ENCODE results near the gene PCDHA9.
"Not testable (repeated sequence)": the region's sequence is repeated elsewhere in the genome, so short reads cannot be mapped to it uniquely, and the experiment has no call there.

The PCDHA9 gene

DNA sequence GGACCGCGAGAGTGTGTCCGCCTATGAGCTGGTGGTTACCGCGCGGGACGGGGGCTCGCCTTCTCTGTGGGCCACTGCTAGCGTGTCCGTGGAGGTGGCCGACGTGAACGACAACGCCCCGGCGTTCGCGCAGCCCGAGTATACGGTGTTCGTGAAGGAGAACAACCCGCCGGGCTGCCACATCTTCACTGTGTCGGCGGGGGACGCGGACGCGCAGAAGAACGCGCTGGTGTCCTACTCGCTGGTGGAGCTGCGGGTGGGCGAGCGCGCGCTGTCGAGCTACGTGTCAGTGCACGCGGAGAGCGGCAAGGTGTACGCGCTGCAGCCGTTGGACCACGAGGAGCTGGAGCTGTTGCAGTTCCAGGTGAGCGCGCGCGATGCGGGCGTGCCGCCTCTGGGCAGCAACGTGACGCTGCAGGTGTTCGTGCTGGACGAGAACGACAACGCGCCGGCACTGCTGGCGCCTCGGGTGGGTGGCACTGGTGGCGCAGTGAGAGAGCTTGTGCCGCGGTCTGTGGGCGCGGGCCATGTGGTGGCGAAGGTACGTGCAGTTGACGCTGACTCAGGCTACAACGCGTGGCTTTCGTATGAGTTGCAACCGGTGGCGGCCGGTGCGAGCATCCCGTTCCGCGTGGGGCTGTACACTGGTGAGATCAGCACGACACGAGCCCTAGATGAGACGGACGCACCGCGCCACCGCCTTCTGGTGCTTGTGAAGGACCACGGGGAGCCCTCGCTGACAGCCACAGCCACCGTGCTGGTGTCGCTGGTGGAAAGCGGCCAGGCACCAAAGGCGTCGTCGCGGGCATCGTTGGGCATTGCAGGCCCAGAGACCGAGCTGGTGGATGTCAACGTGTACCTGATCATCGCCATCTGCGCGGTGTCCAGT, 12.3 kb upstream of the PCDHA9 start:
- no peak for DNase-seq

DNA sequence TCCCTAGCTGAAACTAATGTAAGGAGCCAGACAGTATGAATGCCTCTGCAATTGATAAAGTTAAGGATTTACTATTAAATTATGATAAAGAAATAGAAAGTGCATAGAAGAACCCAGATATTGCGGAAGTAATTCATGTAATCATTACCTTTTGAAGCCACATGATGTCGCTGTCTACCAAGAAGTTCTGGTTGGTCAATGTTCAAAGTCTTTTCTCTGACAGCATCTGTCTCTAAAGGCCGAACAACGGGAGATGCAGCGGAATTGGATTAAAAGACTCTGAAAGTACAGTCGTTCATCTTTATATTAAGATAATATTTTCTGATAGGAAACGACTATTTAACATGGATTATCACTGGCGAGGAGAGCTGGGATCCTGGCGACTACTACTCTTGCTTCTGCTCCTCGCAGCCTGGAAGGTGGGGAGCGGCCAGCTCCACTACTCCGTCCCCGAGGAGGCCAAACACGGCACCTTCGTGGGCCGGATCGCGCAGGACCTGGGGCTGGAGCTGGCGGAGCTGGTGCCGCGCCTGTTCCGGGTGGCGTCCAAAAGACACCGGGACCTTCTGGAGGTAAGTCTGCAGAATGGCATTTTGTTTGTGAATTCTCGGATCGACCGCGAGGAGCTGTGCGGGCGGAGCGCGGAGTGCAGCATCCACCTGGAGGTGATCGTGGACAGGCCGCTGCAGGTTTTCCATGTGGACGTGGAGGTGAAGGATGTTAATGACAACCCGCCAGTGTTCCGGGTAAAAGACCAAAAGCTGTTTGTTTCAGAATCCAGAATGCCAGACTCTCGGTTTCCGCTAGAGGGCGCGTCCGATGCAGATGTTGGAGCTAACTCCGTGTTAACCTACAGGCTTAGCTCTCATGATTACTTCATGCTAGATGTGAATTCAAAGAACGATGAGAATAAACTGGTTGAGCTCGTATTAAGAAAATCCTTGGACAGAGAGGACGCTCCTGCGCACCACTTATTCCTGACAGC, 6.9 kb upstream of the PCDHA9 start, which contains the start of gene PCDHA8:
Gene PCDHA8, plus strand, starts transcription at position 210 of the 985 bp plus-strand sequence. Its CDS starts 135 bp downstream, at position 345.
- DNase-seq: no peak

DNA sequence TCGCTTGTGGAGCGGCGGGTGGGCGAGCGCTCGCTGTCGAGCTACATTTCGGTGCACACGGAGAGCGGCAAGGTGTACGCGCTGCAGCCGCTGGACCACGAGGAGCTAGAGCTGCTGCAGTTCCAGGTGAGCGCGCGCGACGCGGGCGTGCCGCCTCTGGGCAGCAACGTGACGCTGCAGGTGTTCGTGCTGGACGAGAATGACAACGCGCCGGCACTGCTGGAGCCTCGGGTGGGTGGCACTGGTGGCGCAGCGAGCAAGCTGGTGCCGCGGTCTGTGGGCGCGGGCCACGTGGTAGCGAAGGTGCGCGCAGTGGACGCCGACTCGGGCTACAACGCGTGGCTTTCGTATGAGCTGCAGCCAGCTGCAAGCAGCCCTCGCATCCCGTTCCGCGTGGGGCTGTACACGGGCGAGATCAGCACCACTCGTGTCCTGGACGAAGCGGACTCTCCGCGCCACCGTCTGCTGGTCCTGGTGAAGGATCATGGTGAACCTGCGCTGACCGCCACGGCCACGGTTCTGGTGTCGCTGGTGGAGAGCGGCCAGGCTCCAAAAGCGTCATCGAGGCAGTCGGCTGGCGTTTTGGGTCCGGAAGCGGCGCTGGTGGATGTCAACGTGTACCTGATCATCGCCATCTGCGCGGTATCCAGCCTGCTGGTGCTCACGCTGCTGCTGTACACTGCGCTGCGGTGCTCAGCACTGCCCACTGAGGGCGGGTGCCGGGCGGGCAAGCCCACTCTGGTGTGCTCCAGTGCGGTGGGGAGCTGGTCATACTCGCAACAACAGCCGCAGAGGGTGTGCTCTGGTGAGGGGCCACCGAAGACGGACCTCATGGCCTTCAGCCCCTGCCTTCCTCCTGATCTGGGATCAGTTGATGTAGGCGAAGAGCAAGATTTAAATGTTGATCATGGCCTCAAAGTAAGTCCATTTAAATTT, 5.1 kb upstream of the PCDHA9 start:
- DNase-seq: no peak

DNA sequence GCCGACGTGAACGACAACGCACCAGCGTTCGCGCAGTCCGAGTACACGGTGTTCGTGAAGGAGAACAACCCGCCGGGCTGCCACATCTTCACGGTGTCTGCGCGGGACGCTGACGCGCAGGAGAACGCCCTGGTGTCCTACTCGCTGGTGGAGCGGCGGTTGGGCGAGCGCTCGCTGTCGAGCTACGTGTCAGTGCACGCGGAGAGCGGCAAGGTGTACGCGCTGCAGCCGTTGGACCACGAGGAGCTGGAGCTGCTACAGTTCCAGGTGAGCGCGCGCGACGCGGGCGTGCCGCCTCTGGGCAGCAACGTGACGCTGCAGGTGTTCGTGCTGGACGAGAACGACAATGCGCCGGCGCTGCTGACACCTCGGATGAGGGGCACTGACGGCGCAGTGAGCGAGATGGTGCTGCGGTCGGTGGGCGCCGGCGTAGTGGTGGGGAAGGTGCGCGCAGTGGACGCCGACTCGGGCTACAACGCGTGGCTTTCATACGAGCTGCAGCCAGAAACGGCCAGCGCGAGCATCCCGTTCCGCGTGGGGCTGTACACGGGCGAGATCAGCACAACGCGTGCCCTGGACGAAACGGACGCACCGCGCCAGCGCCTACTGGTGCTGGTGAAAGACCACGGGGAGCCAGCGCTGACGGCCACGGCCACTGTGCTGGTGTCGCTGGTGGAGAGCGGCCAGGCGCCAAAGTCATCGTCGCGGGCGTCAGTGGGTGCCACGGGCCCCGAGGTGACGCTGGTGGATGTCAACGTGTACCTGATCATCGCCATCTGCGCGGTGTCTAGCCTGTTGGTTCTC, 1.9 kb downstream of the PCDHA9 start:
- not testable (repeated sequence) for DNase-seq

DNA sequence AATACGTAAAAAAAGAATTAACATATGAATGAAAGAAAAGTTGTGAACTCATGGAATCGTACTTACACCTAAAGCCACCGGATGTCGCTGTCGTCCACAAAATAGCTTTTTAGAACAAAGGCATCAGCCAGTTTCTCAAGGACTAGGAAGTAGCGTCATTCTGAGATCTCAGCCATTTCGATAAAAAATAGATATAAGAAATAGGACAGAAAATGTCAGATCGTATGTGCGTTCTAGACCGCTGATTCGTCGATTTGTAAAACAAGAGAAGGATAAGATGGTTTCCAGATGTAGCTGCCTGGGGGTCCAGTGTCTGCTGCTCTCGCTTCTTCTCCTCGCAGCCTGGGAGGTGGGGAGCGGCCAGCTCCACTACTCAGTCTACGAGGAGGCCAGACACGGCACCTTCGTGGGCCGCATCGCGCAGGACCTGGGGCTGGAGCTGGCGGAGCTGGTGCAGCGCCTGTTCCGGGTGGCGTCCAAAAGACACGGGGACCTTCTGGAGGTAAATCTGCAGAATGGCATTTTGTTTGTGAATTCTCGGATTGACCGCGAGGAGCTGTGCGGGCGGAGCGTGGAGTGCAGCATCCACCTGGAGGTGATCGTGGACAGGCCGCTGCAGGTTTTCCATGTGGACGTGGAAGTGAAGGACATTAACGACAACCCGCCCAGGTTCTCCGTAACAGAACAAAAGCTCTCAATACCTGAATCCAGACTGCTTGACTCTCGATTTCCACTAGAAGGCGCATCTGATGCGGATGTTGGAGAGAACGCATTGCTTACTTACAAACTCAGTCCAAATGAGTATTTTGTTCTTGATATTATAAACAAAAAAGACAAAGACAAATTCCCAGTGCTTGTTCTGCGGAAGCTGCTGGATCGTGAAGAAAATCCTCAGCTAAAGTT, 7.8 kb downstream of the PCDHA9 start, which contains the start of gene PCDHA10:
Gene PCDHA10, plus strand, starts transcription at position 126 of the 903 bp plus-strand sequence. Its CDS starts 152 bp downstream, at position 278.
- DNase-seq: no peak

DNA sequence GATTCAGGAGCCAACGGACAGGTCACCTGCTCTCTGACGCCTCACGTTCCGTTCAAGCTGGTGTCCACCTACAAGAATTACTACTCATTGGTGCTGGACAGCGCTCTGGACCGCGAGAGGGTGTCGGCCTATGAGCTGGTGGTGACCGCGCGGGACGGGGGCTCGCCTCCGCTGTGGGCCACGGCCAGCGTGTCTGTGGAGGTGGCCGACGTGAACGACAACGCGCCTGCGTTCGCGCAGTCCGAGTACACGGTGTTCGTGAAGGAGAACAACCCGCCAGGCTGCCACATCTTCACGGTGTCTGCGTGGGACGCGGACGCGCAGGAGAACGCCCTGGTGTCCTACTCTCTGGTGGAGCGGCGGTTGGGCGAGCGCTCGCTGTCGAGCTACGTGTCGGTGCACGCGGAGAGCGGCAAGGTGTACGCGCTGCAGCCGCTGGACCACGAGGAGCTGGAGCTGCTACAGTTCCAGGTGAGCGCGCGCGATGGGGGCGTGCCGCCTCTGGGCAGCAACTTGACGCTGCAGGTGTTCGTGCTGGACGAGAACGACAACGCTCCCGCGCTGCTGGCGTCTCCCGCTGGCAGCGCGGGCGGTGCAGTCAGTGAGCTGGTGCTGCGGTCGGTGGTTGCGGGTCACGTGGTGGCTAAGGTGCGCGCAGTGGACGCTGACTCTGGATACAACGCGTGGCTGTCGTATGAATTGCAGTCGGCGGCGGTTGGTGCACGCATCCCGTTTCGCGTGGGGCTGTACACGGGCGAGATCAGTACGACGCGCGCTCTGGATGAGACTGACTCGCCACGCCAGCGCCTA, 9.2 kb downstream of the PCDHA9 start:
- DNase-seq: no peak

DNA sequence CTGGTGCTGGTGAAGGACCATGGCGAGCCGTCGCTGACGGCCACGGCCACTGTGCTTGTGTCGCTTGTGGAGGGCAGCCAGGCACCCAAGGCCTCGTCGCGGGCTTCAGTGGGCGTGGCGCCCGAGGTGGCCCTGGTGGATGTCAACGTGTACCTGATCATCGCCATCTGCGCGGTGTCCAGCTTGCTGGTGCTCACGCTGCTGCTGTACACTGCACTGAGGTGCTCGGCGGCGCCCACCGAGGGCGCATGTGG, 9.7 kb downstream of the PCDHA9 start:
- no peak for DNase-seq

DNA sequence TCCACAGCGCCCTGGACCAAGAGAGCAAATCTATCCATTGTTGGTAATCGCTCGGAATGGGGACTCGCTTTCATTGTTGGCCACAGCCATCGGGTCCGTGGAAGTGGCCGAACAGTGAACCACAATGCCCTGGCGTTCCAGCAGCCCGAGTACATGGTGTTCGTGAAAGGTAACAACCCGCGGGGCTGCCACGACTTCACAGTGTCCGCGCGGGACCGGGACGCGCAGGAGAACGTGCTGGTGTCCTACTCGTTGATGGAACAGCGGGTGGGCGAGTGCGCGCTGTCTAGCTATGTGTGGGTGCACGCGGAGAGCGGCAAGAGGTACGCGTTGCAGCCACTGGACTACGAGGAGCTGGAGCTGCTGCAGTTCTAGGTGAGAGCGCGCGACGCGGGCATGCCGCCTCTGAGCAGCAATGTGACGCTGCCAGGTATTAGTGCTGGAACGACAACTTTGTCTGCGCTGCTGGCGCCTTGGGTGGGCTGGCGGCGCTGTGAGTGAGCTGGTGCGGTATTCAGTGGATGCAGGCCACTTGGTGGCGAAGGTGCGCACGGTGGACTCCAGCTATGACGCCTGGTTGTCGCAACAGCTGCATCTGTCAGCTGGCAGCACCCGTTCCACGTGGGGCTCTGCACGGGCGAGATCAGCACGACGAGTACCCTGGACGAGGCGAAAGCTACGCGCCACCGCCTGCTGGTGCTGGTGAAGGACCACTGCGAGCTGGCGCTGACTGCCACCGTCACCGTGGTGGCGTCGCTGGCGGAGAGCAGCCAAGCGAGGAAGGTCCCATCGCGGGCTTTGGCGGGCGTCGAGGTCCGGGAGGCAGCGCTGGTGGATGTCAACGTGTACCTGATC, 14.5 kb downstream of the PCDHA9 start:
- no peak for DNase-seq

DNA sequence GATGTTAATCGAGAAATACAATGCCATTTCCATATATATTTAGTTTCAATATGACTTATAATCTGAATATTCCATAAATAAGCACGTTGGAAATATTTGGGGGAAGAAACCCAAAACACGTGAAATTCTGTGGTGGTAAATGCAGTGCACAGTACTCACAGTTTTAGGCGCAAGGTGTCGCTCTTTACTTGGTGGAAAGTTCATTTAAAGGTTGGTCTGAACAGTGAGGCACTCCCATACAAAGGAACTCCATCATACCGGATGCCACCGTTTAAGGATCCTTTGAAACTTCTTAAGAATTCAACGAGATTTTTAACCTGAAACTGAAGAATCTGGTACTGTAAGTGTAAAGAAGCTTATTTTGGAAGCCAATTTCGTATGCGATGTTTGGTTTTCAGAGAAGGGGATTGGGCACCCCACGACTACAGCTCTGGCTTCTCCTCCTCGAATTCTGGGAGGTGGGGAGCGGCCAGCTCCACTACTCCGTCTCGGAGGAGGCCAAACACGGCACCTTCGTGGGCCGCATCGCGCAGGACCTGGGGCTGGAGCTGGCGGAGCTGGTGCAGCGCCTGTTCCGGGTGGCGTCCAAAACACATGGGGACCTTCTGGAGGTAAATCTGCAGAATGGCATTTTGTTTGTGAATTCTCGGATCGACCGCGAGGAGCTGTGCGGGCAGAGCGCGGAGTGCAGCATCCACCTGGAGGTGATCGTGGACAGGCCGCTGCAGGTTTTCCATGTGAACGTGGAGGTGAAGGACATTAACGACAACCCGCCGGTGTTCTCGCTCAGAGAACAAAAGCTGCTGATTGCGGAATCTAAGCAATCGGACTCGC, 20.8 kb downstream of the PCDHA9 start, which contains the start of gene PCDHA11:
Gene PCDHA11, plus strand, starts transcription at position 237 of the 834 bp plus-strand sequence. Its CDS starts 147 bp downstream, at position 384.
- no peak for DNase-seq

DNA sequence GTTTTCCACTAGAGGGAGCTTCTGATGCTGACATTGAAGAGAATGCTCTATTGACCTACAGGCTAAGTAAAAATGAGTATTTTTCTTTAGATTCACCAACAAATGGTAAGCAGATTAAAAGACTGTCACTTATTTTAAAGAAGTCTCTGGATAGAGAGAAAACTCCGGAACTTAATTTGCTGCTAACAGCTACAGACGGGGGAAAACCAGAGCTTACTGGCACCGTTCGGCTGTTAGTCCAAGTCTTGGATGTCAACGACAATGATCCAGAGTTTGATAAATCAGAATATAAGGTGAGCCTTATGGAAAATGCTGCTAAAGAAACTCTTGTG, 21.3 kb downstream of the PCDHA9 start:
- no peak for DNase-seq

DNA sequence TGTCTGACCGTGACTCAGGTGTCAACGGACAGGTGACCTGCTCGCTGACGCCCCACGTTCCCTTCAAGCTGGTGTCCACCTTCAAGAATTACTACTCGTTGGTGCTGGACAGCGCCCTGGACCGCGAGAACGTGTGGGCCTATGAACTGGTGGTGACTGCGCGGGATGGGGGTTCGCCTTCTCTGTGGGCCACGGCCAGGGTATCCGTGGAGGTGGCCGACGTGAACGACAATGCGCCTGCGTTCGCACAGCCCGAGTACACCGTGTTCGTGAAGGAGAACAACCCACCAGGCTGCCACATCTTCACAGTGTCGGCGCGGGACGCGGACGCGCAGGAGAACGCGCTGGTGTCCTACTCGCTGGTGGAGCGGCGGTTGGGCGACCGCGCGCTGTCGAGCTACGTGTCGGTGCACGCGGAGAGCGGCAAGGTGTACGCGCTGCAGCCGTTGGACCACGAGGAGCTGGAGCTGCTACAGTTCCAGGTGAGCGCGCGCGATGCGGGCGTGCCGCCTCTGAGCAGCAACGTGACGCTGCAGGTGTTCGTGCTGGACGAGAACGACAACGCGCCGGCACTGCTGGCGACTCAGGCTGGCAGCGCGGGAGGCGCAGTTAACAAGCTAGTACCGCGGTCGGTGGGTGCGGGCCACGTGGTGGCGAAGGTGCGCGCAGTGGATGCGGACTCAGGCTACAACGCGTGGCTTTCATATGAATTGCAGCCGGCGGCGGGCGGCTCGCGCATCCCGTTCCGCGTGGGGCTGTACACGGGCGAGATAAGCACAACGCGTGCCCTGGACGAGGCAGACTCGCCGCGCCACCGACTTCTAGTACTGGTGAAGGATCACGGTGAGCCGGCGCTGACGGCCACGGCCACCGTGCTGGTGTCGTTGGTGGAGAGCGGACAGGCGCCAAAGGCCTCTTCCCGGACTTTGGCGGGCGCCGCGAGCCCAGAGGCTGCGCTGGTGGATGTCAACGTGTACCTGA, 22.3 kb downstream of the PCDHA9 start:
- no peak for DNase-seq

DNA sequence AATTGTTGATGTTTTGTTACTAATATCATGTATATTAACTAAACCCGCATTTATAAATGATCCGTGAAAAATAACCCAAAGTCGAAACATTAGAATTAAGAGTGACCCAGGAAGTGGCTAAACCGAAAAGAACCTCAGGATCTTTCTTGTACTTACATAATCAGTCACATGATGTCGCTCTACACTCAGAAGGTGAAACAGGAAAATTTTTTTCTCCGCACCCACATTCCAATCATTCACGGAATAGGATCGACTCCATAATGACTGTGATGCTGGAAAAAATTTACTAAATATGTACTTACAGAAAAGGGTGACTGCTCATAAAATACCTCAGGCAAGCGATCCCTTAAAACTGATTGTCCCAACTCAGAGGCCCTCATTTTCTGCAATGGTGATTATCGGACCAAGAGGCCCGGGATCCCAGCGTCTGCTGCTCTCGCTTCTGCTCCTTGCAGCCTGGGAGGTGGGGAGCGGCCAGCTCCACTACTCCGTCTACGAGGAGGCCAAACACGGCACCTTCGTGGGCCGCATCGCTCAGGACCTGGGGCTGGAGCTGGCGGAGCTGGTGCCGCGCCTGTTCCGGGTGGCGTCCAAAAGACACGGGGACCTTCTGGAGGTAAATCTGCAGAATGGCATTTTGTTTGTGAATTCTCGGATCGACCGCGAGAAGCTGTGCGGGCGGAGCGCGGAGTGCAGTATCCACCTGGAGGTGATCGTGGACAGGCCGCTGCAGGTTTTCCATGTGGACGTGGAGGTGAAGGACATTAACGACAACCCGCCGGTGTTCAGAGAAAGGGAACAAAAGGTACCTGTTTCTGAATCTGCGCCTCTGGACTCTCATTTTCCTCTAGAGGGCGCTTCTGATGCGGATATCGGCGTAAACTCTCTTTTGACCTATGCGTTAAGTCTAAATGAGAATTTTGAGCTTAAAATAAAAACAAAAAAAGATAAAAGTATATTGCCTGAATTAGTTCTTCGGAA, 27.2 kb downstream of the PCDHA9 start, which contains the start of gene PCDHA12:
Gene PCDHA12, plus strand, starts transcription at position 224 of the 981 bp plus-strand sequence. Its CDS starts 165 bp downstream, at position 389.
- no peak for DNase-seq

DNA sequence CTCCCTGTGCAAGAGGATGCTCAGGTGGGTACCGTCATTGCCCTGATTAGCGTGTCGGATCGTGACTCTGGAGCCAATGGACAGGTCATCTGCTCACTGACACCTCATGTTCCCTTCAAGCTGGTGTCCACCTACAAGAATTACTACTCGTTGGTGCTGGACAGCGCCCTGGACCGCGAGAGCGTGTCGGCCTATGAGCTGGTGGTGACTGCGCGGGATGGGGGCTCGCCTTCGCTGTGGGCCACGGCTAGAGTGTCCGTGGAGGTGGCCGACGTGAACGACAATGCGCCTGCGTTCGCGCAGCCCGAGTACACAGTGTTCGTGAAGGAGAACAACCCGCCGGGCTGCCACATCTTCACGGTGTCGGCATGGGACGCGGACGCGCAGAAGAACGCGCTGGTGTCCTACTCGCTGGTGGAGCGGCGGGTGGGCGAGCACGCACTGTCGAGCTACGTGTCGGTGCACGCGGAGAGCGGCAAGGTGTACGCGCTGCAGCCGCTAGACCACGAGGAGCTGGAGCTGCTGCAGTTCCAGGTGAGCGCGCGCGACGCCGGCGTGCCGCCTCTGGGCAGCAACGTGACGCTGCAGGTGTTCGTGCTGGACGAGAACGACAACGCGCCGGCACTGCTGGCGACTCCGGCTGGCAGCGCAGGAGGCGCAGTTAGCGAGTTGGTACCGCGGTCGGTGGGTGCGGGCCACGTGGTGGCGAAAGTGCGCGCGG, 28.5 kb downstream of the PCDHA9 start:
- not testable (repeated sequence) for DNase-seq

DNA sequence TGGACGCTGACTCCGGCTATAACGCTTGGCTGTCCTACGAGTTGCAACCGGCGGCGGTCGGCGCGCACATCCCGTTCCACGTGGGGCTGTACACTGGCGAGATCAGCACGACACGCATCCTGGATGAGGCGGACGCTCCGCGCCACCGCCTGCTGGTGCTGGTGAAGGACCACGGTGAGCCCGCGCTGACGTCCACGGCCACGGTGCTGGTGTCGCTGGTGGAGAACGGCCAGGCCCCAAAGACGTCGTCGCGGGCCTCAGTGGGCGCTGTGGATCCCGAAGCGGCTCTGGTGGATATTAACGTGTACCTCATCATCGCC, 29.0 kb downstream of the PCDHA9 start:
- DNase-seq: no peak
